Measurements from ENCODE around the gene DYNLL1. TPM values are rescaled to one million over a fixed set of nuclear protein-coding genes. Genes with fewer than 3 reads are reported as not detected.
"Not testable (repeated sequence)": the region's sequence is repeated elsewhere in the genome, so short reads cannot be mapped to it uniquely, and the experiment has no call there.

DYNLL1 gene
- total and polyA plus RNA-seq, 7 donors = 204 to 942 (median 254) TPM

- Histone ChIP-seq H3K4me3 (no peak overlapping the region), H3K27me3 (no peaks in the 10 kb centered on the region), H3K36me3 (peaks cover 4 to 67% (median 19%) of the 10 kb centered on the region in 4 donors), H3K27ac (no peak overlapping the region), H3K9me3 (no peaks in the 10 kb centered on the region), H3K4me1 (no peaks in the 10 kb centered on the region)
- no peak for DNase-seq
- 86 to 89% methylated on average over 4 of the region's 4 CpGs for WGBS, 2 donors
- TF ChIP-seq POLR2AphosphoS5 (IDR thresholded peaks at IDR 0.05) = no peak
- no peak for TF ChIP-seq POLR2A (IDR thresholded peaks at IDR 0.05)
- no peak for TF ChIP-seq CTCF (IDR thresholded peaks at IDR 0.05)
- TF ChIP-seq EP300 (IDR thresholded peaks at IDR 0.05) = no peak
- intact Hi-C loops (cut with DNase I) = no loop called here
Observed at GRCh38 chr12:120504587-120504986, 8.7 kb downstream of the DYNLL1 start.

GRCh38 chr12:120508537-120508936 is 12.6 kb downstream of the DYNLL1 start:
- H3K27ac ChIP-seq = no peak overlapping the region
- H3K9me3 ChIP-seq = no peaks in the 10 kb centered on the region
- H3K36me3 ChIP-seq = peaks cover 0 to 74% (median 17%) of the 10 kb centered on the region in 4 donors
- H3K4me3 ChIP-seq = no peak overlapping the region
- TF ChIP-seq CTCF (IDR thresholded peaks at IDR 0.05) = no peak
- TF ChIP-seq POLR2A (IDR thresholded peaks at IDR 0.05) = no peak
- TF ChIP-seq POLR2AphosphoS5 (IDR thresholded peaks at IDR 0.05) = no peak
- TF ChIP-seq EP300 (IDR thresholded peaks at IDR 0.05) = no peak
- H3K4me1 ChIP-seq = no peaks in the 10 kb centered on the region
- no peak for DNase-seq
- intact Hi-C loops (cut with DNase I) = no loop called here
- no peaks in the 10 kb centered on the region for H3K27me3 ChIP-seq
- WGBS, 2 donors = 62 to 91% methylated on average over 8 of the region's 8 CpGs

GRCh38 chr12:120514002-120514401 is 18.1 kb downstream of the DYNLL1 start:
- Histone ChIP-seq H3K36me3 (peaks cover 0 to 84% (median 19%) of the 10 kb centered on the region in 4 donors), H3K4me3 (no peak overlapping the region), H3K27ac (no peak overlapping the region), H3K27me3 (no peaks in the 10 kb centered on the region), H3K4me1 (no peaks in the 10 kb centered on the region), H3K9me3 (no peaks in the 10 kb centered on the region)
- DNase-seq = no peak
- intact Hi-C loops (cut with DNase I) = no loop called here
- no peak for TF ChIP-seq EP300 (IDR thresholded peaks at IDR 0.05)
- TF ChIP-seq POLR2AphosphoS5 (IDR thresholded peaks at IDR 0.05) = no peak
- WGBS, 2 donors = 93 to 95% methylated on average over 7 of the region's 7 CpGs

GRCh38 chr12:120515496-120515895 is 19.6 kb downstream of the DYNLL1 start:
- H3K27me3 ChIP-seq = no peaks in the 10 kb centered on the region
- no peak overlapping the region for H3K27ac ChIP-seq
- TF ChIP-seq CTCF (IDR thresholded peaks at IDR 0.05) = no peak
- TF ChIP-seq EP300 (IDR thresholded peaks at IDR 0.05) = no peak
- no peak for TF ChIP-seq POLR2AphosphoS5 (IDR thresholded peaks at IDR 0.05)
- TF ChIP-seq POLR2A (IDR thresholded peaks at IDR 0.05) = no peak
- DNase-seq = no peak
- H3K36me3 ChIP-seq = peaks cover 0 to 72% (median 14%) of the 10 kb centered on the region in 4 donors
- no peaks in the 10 kb centered on the region for H3K9me3 ChIP-seq
- intact Hi-C loops (cut with DNase I) = no loop called here
- no peak overlapping the region for H3K4me3 ChIP-seq
- 96% methylated on average over 2 of the region's 2 CpGs for WGBS, 2 donors
- no peaks in the 10 kb centered on the region for H3K4me1 ChIP-seq

- peaks cover 0 to 52% (median 11%) of the 10 kb centered on the region in 4 donors for H3K36me3 ChIP-seq
- H3K4me1 ChIP-seq; H3K4me3 ChIP-seq; H3K27me3 ChIP-seq; H3K27ac ChIP-seq; DNase-seq; intact Hi-C loops (cut with DNase I); H3K9me3 ChIP-seq: not testable (repeated sequence)
- WGBS, 2 donors = 98% methylated on average over 8 of the region's 8 CpGs
Observed at GRCh38 chr12:120519324-120519723, 23.4 kb downstream of the DYNLL1 start.

- Histone ChIP-seq H3K27me3 (no peaks in the 10 kb centered on the region), H3K36me3 (peaks cover 0 to 23% (median 0%) of the 10 kb centered on the region in 4 donors), H3K27ac (no peak overlapping the region), H3K9me3 (no peaks in the 10 kb centered on the region), H3K4me1 (no peaks in the 10 kb centered on the region), H3K4me3 (no peak overlapping the region)
- TF ChIP-seq CTCF (IDR thresholded peaks at IDR 0.05) = no peak
- no peak for TF ChIP-seq POLR2A (IDR thresholded peaks at IDR 0.05)
- no peak for TF ChIP-seq EP300 (IDR thresholded peaks at IDR 0.05)
- TF ChIP-seq POLR2AphosphoS5 (IDR thresholded peaks at IDR 0.05) = no peak
- WGBS, 2 donors = 93 to 96% methylated on average over 9 of the region's 9 CpGs
- DNase-seq = no peak
- intact Hi-C loops (cut with DNase I) = no loop called here
Observed at GRCh38 chr12:120522568-120522967, 26.7 kb downstream of the DYNLL1 start.
